ENCODE data around the gene BCL10.

- TF ChIP-seq, protein P1, sequence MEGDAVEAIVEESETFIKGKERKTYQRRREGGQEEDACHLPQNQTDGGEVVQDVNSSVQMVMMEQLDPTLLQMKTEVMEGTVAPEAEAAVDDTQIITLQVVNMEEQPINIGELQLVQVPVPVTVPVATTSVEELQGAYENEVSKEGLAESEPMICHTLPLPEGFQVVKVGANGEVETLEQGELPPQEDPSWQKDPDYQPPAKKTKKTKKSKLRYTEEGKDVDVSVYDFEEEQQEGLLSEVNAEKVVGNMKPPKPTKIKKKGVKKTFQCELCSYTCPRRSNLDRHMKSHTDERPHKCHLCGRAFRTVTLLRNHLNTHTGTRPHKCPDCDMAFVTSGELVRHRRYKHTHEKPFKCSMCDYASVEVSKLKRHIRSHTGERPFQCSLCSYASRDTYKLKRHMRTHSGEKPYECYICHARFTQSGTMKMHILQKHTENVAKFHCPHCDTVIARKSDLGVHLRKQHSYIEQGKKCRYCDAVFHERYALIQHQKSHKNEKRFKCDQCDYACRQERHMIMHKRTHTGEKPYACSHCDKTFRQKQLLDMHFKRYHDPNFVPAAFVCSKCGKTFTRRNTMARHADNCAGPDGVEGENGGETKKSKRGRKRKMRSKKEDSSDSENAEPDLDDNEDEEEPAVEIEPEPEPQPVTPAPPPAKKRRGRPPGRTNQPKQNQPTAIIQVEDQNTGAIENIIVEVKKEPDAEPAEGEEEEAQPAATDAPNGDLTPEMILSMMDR (IDR thresholded peaks at IDR 0.05) = no peak
- TF ChIP-seq POLR2A (IDR thresholded peaks at IDR 0.05) = no peak
These were observed 41.8 kb upstream of the BCL10 start for GRCh38 chr1:85318217-85318616.
